B cell (primary cell): ENCODE measurements around the gene FOXL2NB.

Source experiments
- CTCF ChIP-seq: fragments of 200-600 bp; IDR thresholded peaks from one replicate; pipeline ENCODE4 v1.8.0; 2022; ENCODE audit warnings: antibody characterized with exemption, mild to moderate bottlenecking
- EZH2 ChIP-seq: IDR thresholded peaks from 2 replicates; pipeline ENCODE4 v1.6.1; 2012; ENCODE audit warnings: borderline replicate concordance, low read depth, mild to moderate bottlenecking, moderate library complexity, low read length; ENCODE audit not compliant: insufficient read depth, poor library complexity, severe bottlenecking

GRCh38 chr3:138995706-138996105, 48.7 kb downstream of the FOXL2NB start:
- TF ChIP-seq CTCF (no peak), EZH2 (no peak)
